ENCODE data around the gene ADGRG3.

ADGRG3 gene

GRCh38 chr16:57689762-57690558 lies 21.9 kb downstream of the ADGRG3 start:
- no peak for DNase-seq (ENCODE audit: low read depth)
- no peak overlapping the region for H3K4me3 ChIP-seq (ENCODE audit: low read length)
- TF ChIP-seq CTCF (conservative IDR thresholded peaks at IDR 0.05; ENCODE audit: low read depth, low read length), result no peak

- H3K4me3 ChIP-seq (ENCODE audit: low read length), result no peak overlapping the region
- TF ChIP-seq CTCF (conservative IDR thresholded peaks at IDR 0.05; ENCODE audit: low read depth, low read length), result no peak
- DNase-seq (ENCODE audit: low read depth), result no peak
Observed at GRCh38 chr16:57690782-57691471, 22.8 kb downstream of the ADGRG3 start.

GRCh38 chr16:57692636-57693035 lies 24.5 kb downstream of the ADGRG3 start:
- TF ChIP-seq CTCF (conservative IDR thresholded peaks at IDR 0.05; ENCODE audit: low read depth, low read length), result no peak
- DNase-seq (ENCODE audit: low read depth), result no peak
- no peak overlapping the region for H3K4me3 ChIP-seq (ENCODE audit: low read length)

GRCh38 chr16:57693550-57693949 lies 25.4 kb downstream of the ADGRG3 start:
- no peak for DNase-seq (ENCODE audit: low read depth)
- H3K4me3 ChIP-seq (ENCODE audit: low read length), result no peak overlapping the region
- TF ChIP-seq CTCF (conservative IDR thresholded peaks at IDR 0.05; ENCODE audit: low read depth, low read length), result no peak

GRCh38 chr16:57694231-57694724 lies 26.2 kb downstream of the ADGRG3 start:
- no peak overlapping the region for H3K4me3 ChIP-seq (ENCODE audit: low read length)
- DNase-seq (ENCODE audit: low read depth), result no peak
- TF ChIP-seq CTCF (conservative IDR thresholded peaks at IDR 0.05; ENCODE audit: low read depth, low read length), result no peak

GRCh38 chr16:57694725-57695679 lies 26.9 kb downstream of the ADGRG3 start, which contains the start of gene DRC7:
Gene DRC7, plus strand, starts transcription at chr16:57694806. Its CDS starts 3,144 bp downstream, at chr16:57697950.
- TF ChIP-seq CTCF (conservative IDR thresholded peaks at IDR 0.05; ENCODE audit: low read depth, low read length), result no peak
- DNase-seq (ENCODE audit: low read depth), result no peak
- H3K4me3 ChIP-seq (ENCODE audit: low read length), result peak within 1 kb of the TSS; percentile 41
